HUES48 (cell line): ENCODE measurements around the gene TMEM132E.
A peak's percentile ranks its signal among the peaks of the same experiment; 100 is the strongest.

Experiments used
- H3K27ac ChIP-seq: one replicate; pipeline ENCODE4 v1.7.0; 2013; ENCODE audit warnings: low read depth, low read length, inconsistent platforms
- H3K27me3 ChIP-seq: 2 replicates; pipeline ENCODE4 v1.6.1; 2013; ENCODE audit warnings: mild to moderate bottlenecking, low read length; ENCODE audit not compliant: control insufficient read depth, insufficient read depth
- H3K36me3 ChIP-seq: 2 replicates; pipeline ENCODE4 v1.6.1; 2013; ENCODE audit warnings: low read length; ENCODE audit not compliant: control insufficient read depth, insufficient read depth
- H3K4me1 ChIP-seq: 2 replicates; pipeline ENCODE4 v1.6.1; 2013; ENCODE audit warnings: mild to moderate bottlenecking, low read length; ENCODE audit not compliant: control insufficient read depth, insufficient read depth
- H3K4me3 ChIP-seq: 2 replicates; pipeline ENCODE4 v1.5.1; 2013; ENCODE audit warnings: mild to moderate bottlenecking, low read depth, low read length
- H3K9ac ChIP-seq: 2 replicates; pipeline ENCODE4 v1.6.1; 2013; ENCODE audit warnings: mild to moderate bottlenecking, low read depth, low read length, moderate library complexity
- H3K9me3 ChIP-seq: 2 replicates; pipeline ENCODE4 v1.6.1; 2013; ENCODE audit warnings: low read length; ENCODE audit not compliant: control insufficient read depth, insufficient read depth

Gene TMEM132E

DNA sequence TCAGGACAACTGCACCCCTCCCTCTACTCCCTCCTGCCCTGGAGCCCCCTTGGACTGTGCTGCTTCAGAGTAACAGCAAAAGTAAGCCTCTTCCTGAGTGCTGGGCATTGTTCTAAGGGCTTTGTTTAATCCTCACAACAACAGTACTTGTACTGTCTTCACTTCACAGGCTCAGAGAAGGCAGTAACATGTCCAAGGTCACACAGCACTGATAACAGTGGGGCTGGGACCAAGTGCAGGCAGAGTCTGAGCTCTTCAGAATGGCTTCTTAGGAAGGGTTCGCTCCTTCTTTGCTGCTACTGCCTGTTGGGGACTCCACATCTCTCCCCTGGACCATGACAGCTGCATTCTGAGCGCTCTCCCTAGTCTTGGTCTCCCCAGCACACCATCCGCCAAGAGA, 24.6 kb downstream of the TMEM132E start:
- H3K27me3 ChIP-seq: 0 out of 2 replicates have a peak, but pooled peaks cover 8% of the 10 kb centered on the region
- H3K27ac ChIP-seq: no peak overlapping the region
- H3K9me3 ChIP-seq: no peaks in the 10 kb centered on the region
- H3K4me1 ChIP-seq: peaks cover 21% of the 10 kb centered on the region
- no peaks in the 10 kb centered on the region for H3K36me3 ChIP-seq
- no peak overlapping the region for H3K4me3 ChIP-seq
- no peak overlapping the region for H3K9ac ChIP-seq

DNA sequence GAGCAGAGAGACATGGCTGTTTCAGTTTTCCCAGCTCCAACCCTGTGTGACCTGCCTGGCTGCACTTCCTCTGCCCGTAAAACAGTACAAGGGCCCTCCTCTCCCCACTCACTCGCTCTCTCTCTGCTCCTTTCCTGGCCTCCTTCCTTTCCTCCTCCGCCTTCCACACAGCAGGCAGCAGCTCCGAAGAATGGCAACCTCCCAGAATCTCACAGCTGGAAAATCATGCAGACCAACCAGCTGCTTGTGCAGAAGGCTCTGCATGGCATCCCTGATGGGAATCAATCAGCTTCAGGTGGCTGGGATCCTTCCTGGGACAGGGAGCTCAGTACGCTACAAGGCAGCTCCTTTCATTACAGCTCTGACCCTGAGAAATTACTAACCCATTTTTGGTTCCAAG, 27.4 kb downstream of the TMEM132E start:
- Histone ChIP-seq H3K9me3 (no peaks in the 10 kb centered on the region), H3K27me3 (0 out of 2 replicates have a peak, but pooled peaks cover 8% of the 10 kb centered on the region), H3K9ac (no peak overlapping the region), H3K27ac (no peak overlapping the region), H3K36me3 (no peaks in the 10 kb centered on the region), H3K4me3 (no peak overlapping the region), H3K4me1 (peaks cover 30% of the 10 kb centered on the region)

DNA sequence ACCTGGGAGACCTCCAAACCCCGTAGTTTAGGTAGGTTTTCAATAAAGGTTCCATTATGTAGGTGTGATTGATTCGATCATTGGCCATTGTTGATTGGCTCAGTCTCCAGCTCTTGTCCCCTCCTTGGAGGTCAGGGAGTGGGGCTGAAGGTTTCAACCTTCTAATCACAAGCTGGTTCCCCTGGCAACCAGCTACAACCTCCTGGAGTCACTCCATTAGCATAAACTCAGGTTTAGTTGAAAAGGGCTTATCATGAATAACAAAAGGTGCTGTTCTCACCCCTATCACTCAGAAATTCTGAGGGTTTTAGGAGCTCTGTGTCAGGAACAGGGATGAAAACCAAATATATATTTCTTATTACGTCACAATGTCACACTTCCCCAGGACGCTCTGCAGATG, 28.5 kb downstream of the TMEM132E start:
- Histone ChIP-seq H3K27ac (peak overlapping the region; percentile 17), H3K4me3 (no peak overlapping the region), H3K27me3 (0 out of 2 replicates have a peak, but pooled peaks cover 8% of the 10 kb centered on the region), H3K9ac (no peak overlapping the region), H3K36me3 (no peaks in the 10 kb centered on the region), H3K9me3 (no peaks in the 10 kb centered on the region), H3K4me1 (peaks cover 30% of the 10 kb centered on the region)

DNA sequence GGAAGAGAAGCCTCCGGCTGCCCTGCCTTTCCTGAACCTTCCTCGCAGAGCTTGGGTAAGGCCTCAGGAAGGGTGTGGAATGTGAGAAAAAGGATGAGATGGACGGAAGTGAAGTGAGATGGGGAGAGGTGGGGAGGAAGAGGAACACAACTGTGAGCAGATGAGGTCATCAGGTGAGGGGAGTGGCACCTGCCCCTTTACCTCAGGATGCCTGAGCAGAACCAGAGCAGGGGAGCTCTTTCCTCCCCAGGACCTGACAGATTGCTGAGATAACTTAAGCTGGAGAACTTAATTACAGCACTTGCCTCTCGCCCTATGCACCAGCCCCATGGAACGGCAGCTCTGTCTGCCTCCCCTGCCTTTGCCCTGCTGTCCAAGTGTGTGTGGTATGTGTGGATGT, 29.8 kb downstream of the TMEM132E start:
- Histone ChIP-seq H3K27me3 (0 out of 2 replicates have a peak, but pooled peaks cover 8% of the 10 kb centered on the region), H3K9me3 (no peaks in the 10 kb centered on the region), H3K4me3 (no peak overlapping the region), H3K4me1 (peaks cover 40% of the 10 kb centered on the region), H3K36me3 (no peaks in the 10 kb centered on the region), H3K9ac (no peak overlapping the region), H3K27ac (no peak overlapping the region)

- Histone ChIP-seq H3K4me1 (peaks cover 46% of the 10 kb centered on the region), H3K27ac (no peak overlapping the region), H3K9ac (no peak overlapping the region), H3K4me3 (no peak overlapping the region), H3K9me3 (no peaks in the 10 kb centered on the region), H3K36me3 (no peaks in the 10 kb centered on the region), H3K27me3 (0 out of 2 replicates have a peak, but pooled peaks cover 15% of the 10 kb centered on the region)
Measured at GRCh38 chr17:34610039-34610438, 30.7 kb downstream of the TMEM132E start.

GRCh38 chr17:34610506-34610905, 31.1 kb downstream of the TMEM132E start:
- Histone ChIP-seq H3K4me1 (peaks cover 51% of the 10 kb centered on the region), H3K27ac (no peak overlapping the region), H3K9me3 (no peaks in the 10 kb centered on the region), H3K9ac (no peak overlapping the region), H3K36me3 (no peaks in the 10 kb centered on the region), H3K27me3 (0 out of 2 replicates have a peak, but pooled peaks cover 15% of the 10 kb centered on the region), H3K4me3 (no peak overlapping the region)

DNA sequence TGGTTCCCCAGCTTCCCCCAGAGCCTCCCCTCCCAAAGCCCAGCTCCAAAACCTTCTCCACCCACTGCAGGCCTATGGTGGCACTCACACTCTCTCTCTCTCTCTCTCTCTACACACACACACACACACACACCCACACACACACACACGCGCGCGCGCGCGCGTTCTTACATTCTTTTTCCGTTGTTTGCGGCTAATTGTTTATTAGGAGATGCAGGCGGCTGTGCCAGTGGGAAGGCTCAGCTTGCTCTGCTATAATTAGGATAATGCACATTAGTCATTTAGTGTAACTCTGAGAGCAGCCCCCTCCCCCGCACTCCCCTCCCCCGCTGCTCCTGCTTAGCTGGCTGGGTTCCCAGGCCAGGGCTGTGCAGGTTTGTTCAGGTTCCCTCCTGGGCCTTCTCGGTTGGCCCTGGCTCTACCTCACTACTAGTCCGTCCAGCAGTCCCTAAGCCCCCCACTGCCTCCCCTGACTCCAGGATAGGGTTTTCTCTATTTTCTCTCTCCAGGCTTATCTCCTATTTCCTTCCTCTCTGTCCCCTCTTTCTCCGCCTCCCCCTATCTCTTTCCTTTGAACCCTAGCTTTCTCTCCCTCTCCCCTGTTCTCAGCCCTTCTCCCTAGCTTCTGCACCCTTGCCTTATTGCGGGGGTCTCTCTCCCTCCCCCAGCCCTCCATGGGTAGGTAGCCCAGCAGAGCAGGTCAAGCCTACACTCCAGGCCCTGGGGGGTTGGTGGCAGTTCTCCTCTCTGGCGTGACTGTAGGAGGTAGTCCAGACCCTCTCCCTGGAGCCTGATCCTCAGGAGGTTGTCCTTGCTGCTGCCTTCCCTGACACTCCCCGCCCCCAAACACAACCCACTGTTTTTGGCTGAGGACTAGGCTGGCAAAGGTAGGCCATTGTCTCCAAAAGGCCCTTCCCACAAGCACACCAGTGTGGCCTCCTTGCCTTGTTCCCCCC, 34.0 kb downstream of the TMEM132E start:
- Histone ChIP-seq H3K27me3 (peaks cover 22% of the 10 kb centered on the region; the same call in 1 of the 2 replicates), H3K9ac (no peak overlapping the region), H3K9me3 (no peaks in the 10 kb centered on the region), H3K36me3 (no peaks in the 10 kb centered on the region), H3K4me1 (peaks cover 53% of the 10 kb centered on the region), H3K27ac (peak overlapping the region; percentile 51), H3K4me3 (no peak overlapping the region)

DNA sequence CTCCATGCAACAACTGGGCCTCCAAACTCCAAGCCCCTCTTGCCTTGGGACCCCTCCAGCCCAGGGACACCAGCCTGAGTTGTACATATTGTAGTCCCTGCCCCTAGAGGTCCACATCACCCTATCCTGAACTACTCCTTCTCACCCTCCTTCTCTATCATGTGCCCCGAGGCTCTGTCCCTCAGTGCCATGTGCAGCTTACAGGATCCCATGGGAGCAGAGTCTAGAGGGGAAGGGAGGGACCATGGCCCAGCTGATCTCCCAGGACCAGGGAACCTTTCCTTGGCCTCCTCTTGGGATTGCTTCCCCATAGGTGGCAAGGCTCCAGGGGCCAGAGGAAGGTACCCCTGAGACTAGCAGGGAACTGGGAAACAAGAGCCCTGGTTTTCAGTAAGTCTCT, 35.3 kb downstream of the TMEM132E start:
- Histone ChIP-seq H3K27me3 (peaks cover 16% of the 10 kb centered on the region; the same call in 1 of the 2 replicates), H3K36me3 (no peaks in the 10 kb centered on the region), H3K4me3 (no peak overlapping the region), H3K27ac (no peak overlapping the region), H3K9ac (no peak overlapping the region), H3K9me3 (no peaks in the 10 kb centered on the region), H3K4me1 (peaks cover 42% of the 10 kb centered on the region)

- no peaks in the 10 kb centered on the region for H3K36me3 ChIP-seq
- no peak overlapping the region for H3K9ac ChIP-seq
- peaks cover 37% of the 10 kb centered on the region for H3K4me1 ChIP-seq
- no peak overlapping the region for H3K27ac ChIP-seq
- H3K27me3 ChIP-seq: peaks cover 16% of the 10 kb centered on the region; the same call in 1 of the 2 replicates
- H3K4me3 ChIP-seq: no peak overlapping the region
- H3K9me3 ChIP-seq: no peaks in the 10 kb centered on the region
Measured at GRCh38 chr17:34615326-34615725, 35.9 kb downstream of the TMEM132E start.

GRCh38 chr17:34616148-34616547, 36.8 kb downstream of the TMEM132E start:
- no peaks in the 10 kb centered on the region for H3K36me3 ChIP-seq
- H3K27ac ChIP-seq: no peak overlapping the region
- H3K4me1 ChIP-seq: peaks cover 37% of the 10 kb centered on the region
- H3K27me3 ChIP-seq: peaks cover 16% of the 10 kb centered on the region; the same call in 1 of the 2 replicates
- H3K4me3 ChIP-seq: no peak overlapping the region
- no peak overlapping the region for H3K9ac ChIP-seq
- H3K9me3 ChIP-seq: no peaks in the 10 kb centered on the region

DNA sequence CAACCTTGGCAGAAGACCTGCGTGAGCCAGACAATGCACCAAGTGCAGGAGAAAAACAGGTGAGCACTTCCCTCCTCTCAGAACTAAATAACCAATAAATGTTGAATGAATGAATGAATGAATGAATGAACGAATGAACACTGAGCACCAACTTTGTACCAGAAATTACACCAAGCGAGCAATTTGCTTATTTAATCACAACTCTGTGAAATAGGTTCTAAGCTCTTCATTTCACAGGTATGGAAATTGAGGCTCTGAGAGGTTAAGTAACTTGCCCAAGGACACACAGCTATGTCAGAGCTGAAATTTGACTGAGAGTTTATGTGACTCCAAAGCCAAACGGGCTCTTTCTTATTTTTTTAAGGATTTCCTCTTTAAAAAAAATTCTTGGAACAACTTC, 38.0 kb downstream of the TMEM132E start:
- Histone ChIP-seq H3K27me3 (peaks cover 16% of the 10 kb centered on the region; the same call in 1 of the 2 replicates), H3K36me3 (no peaks in the 10 kb centered on the region), H3K9me3 (no peaks in the 10 kb centered on the region), H3K4me1 (peaks cover 37% of the 10 kb centered on the region), H3K9ac (no peak overlapping the region), H3K4me3 (no peak overlapping the region), H3K27ac (no peak overlapping the region)
